Measurements from ENCODE around the gene MYBPC1.

GRCh38 chr12:101713059-101713682 is 118.4 kb downstream of the MYBPC1 start:
- TF ChIP-seq POLR2A (IDR thresholded peaks at IDR 0.05) (no peak), CTCF (IDR thresholded peaks at IDR 0.05) (no peak)
